Measurements from ENCODE around the gene SAP30BP.
"Not testable (repeated sequence)": the region's sequence is repeated elsewhere in the genome, so short reads cannot be mapped to it uniquely, and the experiment has no call there.

The SAP30BP gene

GRCh38 chr17:75638039-75638438 is 29.1 kb upstream of the SAP30BP start:
- H3K36me3 ChIP-seq (ENCODE audit: insufficient read depth, low read length); H3K9ac ChIP-seq (ENCODE audit: low read depth, low read length); H3K9me3 ChIP-seq (ENCODE audit: control insufficient read depth, insufficient read depth, low read length): not testable (repeated sequence)
- H3K4me1 ChIP-seq (ENCODE audit: insufficient read depth, low read length) = peaks cover 17% of the 10 kb centered on the region

- peaks cover 3% of the 10 kb centered on the region; the same call in 1 of the 2 replicates for H3K36me3 ChIP-seq (ENCODE audit: insufficient read depth, low read length)
- no peak overlapping the region for H3K9ac ChIP-seq (ENCODE audit: low read depth, low read length)
- H3K9me3 ChIP-seq (ENCODE audit: control insufficient read depth, insufficient read depth, low read length) = no peaks in the 10 kb centered on the region
- H3K4me1 ChIP-seq (ENCODE audit: insufficient read depth, low read length) = peaks cover 18% of the 10 kb centered on the region
These were observed 28.2 kb upstream of the SAP30BP start for GRCh38 chr17:75638893-75639292.

DNA sequence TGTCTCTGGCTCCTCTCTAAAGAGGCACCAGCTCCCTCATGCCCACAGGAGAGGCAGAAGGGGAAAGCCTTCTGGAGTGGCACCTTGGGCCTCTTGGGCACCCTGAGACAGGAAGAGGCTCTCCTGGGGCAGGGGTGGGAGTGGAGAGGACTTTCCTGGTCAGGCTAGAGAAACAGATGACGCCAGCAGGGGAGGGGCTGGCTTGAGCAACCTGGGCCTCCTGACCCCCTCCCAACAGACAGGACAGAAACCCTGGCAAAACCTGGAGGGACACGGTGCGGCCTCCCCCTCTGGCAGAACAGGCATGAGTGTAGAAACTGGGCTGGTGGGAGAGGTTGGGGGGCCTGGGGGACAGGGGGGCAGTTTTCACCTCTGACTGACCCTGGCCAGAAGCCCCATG is 27.8 kb upstream of the SAP30BP start:
- Histone ChIP-seq H3K9ac (ENCODE audit: low read depth, low read length) (no peak overlapping the region), H3K4me1 (ENCODE audit: insufficient read depth, low read length) (peaks cover 14% of the 10 kb centered on the region), H3K9me3 (ENCODE audit: control insufficient read depth, insufficient read depth, low read length) (no peaks in the 10 kb centered on the region), H3K36me3 (ENCODE audit: insufficient read depth, low read length) (peaks cover 3% of the 10 kb centered on the region; the same call in 1 of the 2 replicates)

GRCh38 chr17:75639771-75640555 is 27.2 kb upstream of the SAP30BP start:
- peaks cover 14% of the 10 kb centered on the region for H3K4me1 ChIP-seq (ENCODE audit: insufficient read depth, low read length)
- peaks cover 3% of the 10 kb centered on the region; the same call in 1 of the 2 replicates for H3K36me3 ChIP-seq (ENCODE audit: insufficient read depth, low read length)
- no peaks in the 10 kb centered on the region for H3K9me3 ChIP-seq (ENCODE audit: control insufficient read depth, insufficient read depth, low read length)
- no peak overlapping the region for H3K9ac ChIP-seq (ENCODE audit: low read depth, low read length)

- peaks cover 3% of the 10 kb centered on the region; the same call in 1 of the 2 replicates for H3K36me3 ChIP-seq (ENCODE audit: insufficient read depth, low read length)
- no peak overlapping the region for H3K9ac ChIP-seq (ENCODE audit: low read depth, low read length)
- H3K4me1 ChIP-seq (ENCODE audit: insufficient read depth, low read length) = peaks cover 21% of the 10 kb centered on the region
- H3K9me3 ChIP-seq (ENCODE audit: control insufficient read depth, insufficient read depth, low read length) = no peaks in the 10 kb centered on the region
These were observed 26.5 kb upstream of the SAP30BP start for GRCh38 chr17:75640556-75641119.

GRCh38 chr17:75641343-75641742 is 25.8 kb upstream of the SAP30BP start:
- no peak overlapping the region for H3K9ac ChIP-seq (ENCODE audit: low read depth, low read length)
- no peaks in the 10 kb centered on the region for H3K9me3 ChIP-seq (ENCODE audit: control insufficient read depth, insufficient read depth, low read length)
- peaks cover 3% of the 10 kb centered on the region; the same call in 1 of the 2 replicates for H3K36me3 ChIP-seq (ENCODE audit: insufficient read depth, low read length)
- H3K4me1 ChIP-seq (ENCODE audit: insufficient read depth, low read length) = peaks cover 28% of the 10 kb centered on the region

- Histone ChIP-seq H3K9ac (ENCODE audit: low read depth, low read length) (no peak overlapping the region), H3K36me3 (ENCODE audit: insufficient read depth, low read length) (peaks cover 3% of the 10 kb centered on the region; the same call in 1 of the 2 replicates), H3K9me3 (ENCODE audit: control insufficient read depth, insufficient read depth, low read length) (no peaks in the 10 kb centered on the region), H3K4me1 (ENCODE audit: insufficient read depth, low read length) (peaks cover 34% of the 10 kb centered on the region)
These were observed 24.9 kb upstream of the SAP30BP start for GRCh38 chr17:75642182-75642783.

GRCh38 chr17:75642784-75643642 is 24.1 kb upstream of the SAP30BP start:
- H3K9ac ChIP-seq (ENCODE audit: low read depth, low read length) = no peak overlapping the region

DNA sequence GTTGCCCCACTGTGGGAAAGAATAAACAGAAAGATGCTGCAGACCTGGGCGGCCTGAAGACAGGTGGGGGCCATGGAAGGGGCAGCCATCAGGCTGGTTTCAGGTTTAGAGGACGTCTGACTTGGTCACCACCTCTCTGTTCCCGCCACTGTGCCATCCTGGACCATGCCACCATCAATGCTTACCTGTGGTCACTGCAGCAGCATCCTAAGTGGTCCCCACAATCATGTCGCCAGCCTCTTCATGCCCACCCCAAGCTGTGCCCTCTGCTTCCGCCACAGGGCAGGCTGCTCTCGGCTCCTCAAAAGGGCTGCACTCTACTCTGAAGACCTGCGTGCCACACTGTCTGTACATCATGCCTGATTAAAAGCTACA is 23.5 kb upstream of the SAP30BP start:
- Histone ChIP-seq H3K4me1 (ENCODE audit: insufficient read depth, low read length) (peaks cover 34% of the 10 kb centered on the region), H3K9ac (ENCODE audit: low read depth, low read length) (no peak overlapping the region), H3K36me3 (ENCODE audit: insufficient read depth, low read length) (peaks cover 3% of the 10 kb centered on the region; the same call in 1 of the 2 replicates)

More at GRCh38 chr17:75642784-75643642, 24.1 kb upstream of the SAP30BP start:
- Histone ChIP-seq H3K9me3 (ENCODE audit: control insufficient read depth, insufficient read depth, low read length) (no peaks in the 10 kb centered on the region), H3K4me1 (ENCODE audit: insufficient read depth, low read length) (peaks cover 34% of the 10 kb centered on the region), H3K36me3 (ENCODE audit: insufficient read depth, low read length) (peaks cover 3% of the 10 kb centered on the region; the same call in 1 of the 2 replicates)

GRCh38 chr17:75645501-75645888 is 21.6 kb upstream of the SAP30BP start:
- Histone ChIP-seq H3K9me3 (ENCODE audit: control insufficient read depth, insufficient read depth, low read length) (no peaks in the 10 kb centered on the region), H3K4me1 (ENCODE audit: insufficient read depth, low read length) (peaks cover 34% of the 10 kb centered on the region), H3K9ac (ENCODE audit: low read depth, low read length) (no peak overlapping the region), H3K36me3 (ENCODE audit: insufficient read depth, low read length) (peaks cover 3% of the 10 kb centered on the region)

More for the DNA sequence above, 23.5 kb upstream of the SAP30BP start:
- H3K9me3 ChIP-seq (ENCODE audit: control insufficient read depth, insufficient read depth, low read length) = no peaks in the 10 kb centered on the region

DNA sequence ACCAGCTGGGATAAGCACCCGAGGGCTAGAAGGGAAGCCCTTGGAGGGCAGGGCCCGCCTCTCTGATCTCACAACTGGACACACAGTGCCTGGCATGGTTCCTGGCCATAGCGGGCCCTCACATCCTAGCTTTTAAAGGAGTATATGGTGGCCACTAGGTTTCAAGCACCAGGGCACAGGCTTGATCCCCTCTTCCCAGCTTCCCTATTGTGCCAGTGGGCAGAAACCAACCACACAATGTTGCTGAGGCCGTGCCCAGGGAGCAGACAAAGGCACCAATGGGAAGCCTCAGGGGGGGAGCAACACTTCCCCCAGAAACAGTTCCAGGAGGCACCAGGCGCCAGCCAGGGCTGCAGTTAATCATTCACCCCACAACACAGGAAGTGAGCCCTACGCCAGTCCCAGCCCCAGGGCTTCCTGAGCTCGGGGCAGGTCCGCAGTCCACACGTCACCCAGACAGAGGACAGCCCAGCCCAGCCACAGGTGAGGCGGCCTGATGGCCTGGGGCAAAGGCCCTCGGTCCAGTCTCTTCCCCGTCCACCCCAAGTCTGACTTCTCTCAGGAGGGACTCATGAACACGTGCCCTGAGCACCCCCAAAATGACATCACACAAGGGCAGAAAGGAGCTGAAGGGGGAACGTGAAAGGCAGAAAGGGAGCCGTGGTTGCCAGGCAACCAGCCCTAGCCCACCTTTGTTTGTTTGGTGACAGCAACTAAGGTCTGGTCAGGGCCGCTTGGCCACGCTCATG is 21.1 kb upstream of the SAP30BP start:
- no peaks in the 10 kb centered on the region for H3K9me3 ChIP-seq (ENCODE audit: control insufficient read depth, insufficient read depth, low read length)
- peaks cover 34% of the 10 kb centered on the region for H3K4me1 ChIP-seq (ENCODE audit: insufficient read depth, low read length)
- H3K9ac ChIP-seq (ENCODE audit: low read depth, low read length) = no peak overlapping the region
- peaks cover 9% of the 10 kb centered on the region for H3K36me3 ChIP-seq (ENCODE audit: insufficient read depth, low read length)

DNA sequence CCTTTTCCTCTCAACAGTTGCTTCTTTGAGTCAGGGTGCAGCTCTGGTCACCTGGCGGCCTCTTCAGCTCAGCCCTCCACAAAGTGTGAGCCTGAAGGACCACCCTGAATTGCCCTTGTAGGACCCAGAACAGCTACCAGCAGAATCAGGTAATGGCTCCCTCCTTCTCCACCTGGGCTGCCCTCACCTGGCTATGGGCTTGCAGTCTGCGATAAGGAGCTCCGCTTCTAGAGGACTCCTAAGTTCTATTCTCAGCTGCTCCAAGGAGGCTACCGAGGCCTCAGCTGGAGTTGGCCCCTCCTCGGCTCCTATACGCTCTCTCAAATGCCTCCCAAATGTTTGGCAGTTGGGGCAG is 20.5 kb upstream of the SAP30BP start:
- Histone ChIP-seq H3K9ac (ENCODE audit: low read depth, low read length) (no peak overlapping the region), H3K9me3 (ENCODE audit: control insufficient read depth, insufficient read depth, low read length) (no peaks in the 10 kb centered on the region), H3K4me1 (ENCODE audit: insufficient read depth, low read length) (peaks cover 34% of the 10 kb centered on the region), H3K36me3 (ENCODE audit: insufficient read depth, low read length) (peaks cover 10% of the 10 kb centered on the region; the same call in 1 of the 2 replicates)

- H3K36me3 ChIP-seq (ENCODE audit: insufficient read depth, low read length) = peaks cover 10% of the 10 kb centered on the region; the same call in 1 of the 2 replicates
- peaks cover 34% of the 10 kb centered on the region for H3K4me1 ChIP-seq (ENCODE audit: insufficient read depth, low read length)
- H3K9me3 ChIP-seq (ENCODE audit: control insufficient read depth, insufficient read depth, low read length) = no peaks in the 10 kb centered on the region
- H3K9ac ChIP-seq (ENCODE audit: low read depth, low read length) = no peak overlapping the region
These were observed 20.1 kb upstream of the SAP30BP start for GRCh38 chr17:75647061-75647460.
